Activated naive CD4-positive, alpha-beta T cell treated with anti-CD3 and anti-CD28 coated beads for 36 hours (primary cell): ENCODE measurements around the gene ABCC11. TPM values are rescaled to one million over a fixed set of nuclear protein-coding genes. Genes with fewer than 3 reads are reported as not detected.

Experiments used
- CTCF ChIA-PET: fragments of 350-600 bp; sonication (Branson Sonifier 250); formaldehyde crosslinking; loops from one replicate; lab custom pipeline; 2021; ENCODE audit warnings: antibody characterized with exemption; lab: Charles Lee
- DNase-seq: peaks from one replicate; pipeline ENCODE4 v3.0.0-alpha.2; 2020
- H3K27ac Mint-ChIP-seq: one replicate; pipeline ENCODE4 v1.8.0; 2021; ENCODE audit warnings: mild to moderate bottlenecking, mixed read lengths
- H3K27me3 Mint-ChIP-seq: one replicate; pipeline ENCODE4 v1.8.0; 2021; ENCODE audit warnings: low read depth, mixed read lengths
- H3K36me3 Mint-ChIP-seq: one replicate; pipeline ENCODE4 v1.8.0; 2021; ENCODE audit warnings: low read depth, mixed read lengths
- H3K4me1 Mint-ChIP-seq: one replicate; pipeline ENCODE4 v1.8.0; 2021; ENCODE audit warnings: low read depth, mixed read lengths
- H3K4me3 Mint-ChIP-seq: one replicate; pipeline ENCODE4 v1.8.0; 2021; ENCODE audit warnings: mild to moderate bottlenecking, moderate library complexity, mixed read lengths
- H3K9me3 Mint-ChIP-seq: one replicate; pipeline ENCODE4 v1.8.0; 2021; ENCODE audit warnings: mixed read lengths
- intact Hi-C: fragments of 100-400 bp; cut with micrococcal nuclease; formaldehyde crosslinking; loops from one replicate; pipeline ENCODE4 v1.15.1; 2023
- total RNA-seq, 2 experiments: library from RNA; stranded (reverse); gene quantifications; one replicate each; pipeline ENCODE4 v1.2.3, GENCODE V29; 2021

ABCC11 gene
- total RNA-seq, 2 experiments from 2014 or later: 0.15 to 0.24 TPM

DNA sequence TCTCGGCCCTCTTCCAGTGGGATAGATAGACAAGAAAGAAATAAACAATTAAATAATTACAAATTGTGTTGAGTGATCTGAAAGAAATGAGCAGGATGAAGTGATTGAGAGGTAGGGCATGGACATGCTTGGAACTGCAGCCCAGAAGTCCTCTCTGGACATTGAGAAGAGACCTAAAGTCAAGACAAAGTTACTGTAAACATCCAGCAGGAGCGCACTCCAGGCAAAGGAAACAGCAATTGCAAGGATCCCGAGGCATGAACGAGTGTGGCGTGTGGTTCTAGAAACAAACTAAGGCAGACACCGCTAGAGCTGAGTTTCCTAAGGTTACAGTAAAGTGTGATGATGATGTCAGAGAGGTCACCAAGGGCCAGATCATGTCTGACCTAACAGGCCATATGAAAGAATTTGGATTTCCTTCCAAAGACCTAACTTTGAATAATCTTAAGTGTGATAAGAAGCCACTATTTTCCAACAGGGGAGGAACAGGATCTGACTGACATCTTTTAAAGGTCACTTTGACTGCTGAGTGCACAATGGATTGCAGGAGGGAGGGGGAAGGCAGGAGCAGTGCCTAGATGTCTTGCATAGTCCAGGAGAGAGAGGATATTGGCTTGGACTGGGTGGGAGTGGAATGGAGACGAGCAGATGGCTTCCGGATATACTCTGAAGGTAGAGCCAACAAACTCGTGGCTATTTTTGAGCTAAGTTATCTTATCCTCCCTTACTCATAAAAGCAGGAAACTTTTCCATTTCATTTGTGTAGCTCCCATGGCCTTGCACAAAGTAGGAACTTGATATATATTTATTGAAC is 110.6 kb downstream of the ABCC11 start:
- intact Hi-C loops: no loop called here
- Mint-ChIP-seq H3K4me3 (no peak overlapping the region), H3K9me3 (no peaks in the 10 kb centered on the region), H3K36me3 (no peaks in the 10 kb centered on the region), H3K27ac (no peak overlapping the region), H3K4me1 (no peaks in the 10 kb centered on the region), H3K27me3 (peaks cover 10% of the 10 kb centered on the region)
- no peak for DNase-seq
- CTCF ChIA-PET: interaction anchor here (1.0 kb wide), 1 partner anchor 28 kb away, joined by 4 read pairs; no protein-coding TSS in a partner anchor

DNA sequence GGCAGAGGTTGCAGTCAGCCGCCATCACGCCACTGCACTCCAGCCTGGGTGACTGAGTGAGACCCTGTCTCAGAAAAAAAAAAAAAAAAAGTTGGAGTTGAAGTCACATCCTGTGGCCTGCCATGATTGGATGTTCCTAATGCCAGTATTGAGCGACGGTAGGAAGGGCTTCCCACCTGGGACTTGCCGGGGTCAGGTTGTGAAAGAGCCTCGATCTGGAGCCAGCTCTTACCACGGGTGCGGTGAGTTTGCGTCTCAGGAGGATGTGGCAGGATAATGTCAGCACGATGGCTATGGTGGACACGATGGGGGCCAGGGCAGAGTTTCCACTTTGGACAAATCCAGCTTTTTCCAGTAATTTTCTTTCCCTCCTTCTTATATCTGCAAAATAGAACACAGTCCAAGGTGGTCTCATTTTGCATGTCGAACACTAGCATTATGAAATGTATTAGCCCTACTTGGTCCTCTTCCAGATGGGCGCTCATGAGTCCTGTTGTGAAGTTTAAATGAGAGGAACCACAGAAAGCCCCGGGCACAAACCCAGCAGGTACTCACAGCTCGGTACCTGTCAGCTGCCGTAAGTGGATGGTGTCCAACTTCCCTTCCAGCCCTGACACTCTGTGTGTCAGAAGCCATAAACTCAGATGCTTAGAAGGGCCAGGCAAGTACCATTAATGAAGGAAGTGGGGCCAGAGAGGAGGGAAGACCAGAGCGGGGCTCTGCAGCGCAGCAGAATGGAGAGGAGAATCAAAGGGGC is 113.7 kb downstream of the ABCC11 start:
- intact Hi-C loops: no loop called here
- Mint-ChIP-seq H3K27ac (no peak overlapping the region), H3K9me3 (no peaks in the 10 kb centered on the region), H3K27me3 (peaks cover 11% of the 10 kb centered on the region), H3K4me1 (no peaks in the 10 kb centered on the region), H3K4me3 (no peak overlapping the region), H3K36me3 (no peaks in the 10 kb centered on the region)
- CTCF ChIA-PET: no interaction called here
- DNase-seq: no peak

DNA sequence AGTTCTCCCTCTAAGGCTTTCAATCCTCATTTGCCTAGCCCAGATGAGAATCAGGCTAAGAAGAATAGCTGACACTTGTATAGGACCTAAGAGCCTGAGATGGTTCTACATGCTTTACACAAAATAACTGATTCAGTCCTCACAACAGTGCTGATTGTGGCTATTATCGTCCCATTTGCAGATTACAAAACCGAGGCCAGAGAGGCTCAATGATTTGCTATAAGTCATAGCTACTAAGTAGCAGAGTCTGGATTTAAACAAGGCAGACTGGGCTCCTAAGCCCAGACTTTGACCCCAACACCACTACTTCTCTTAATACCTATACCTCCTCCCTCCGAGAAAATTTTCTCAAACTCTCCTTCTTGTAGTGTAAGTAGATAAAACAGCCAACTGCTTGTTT is 114.6 kb downstream of the ABCC11 start:
- CTCF ChIA-PET: no interaction called here
- Mint-ChIP-seq H3K4me1 (no peaks in the 10 kb centered on the region), H3K4me3 (no peak overlapping the region), H3K27me3 (peaks cover 11% of the 10 kb centered on the region), H3K36me3 (no peaks in the 10 kb centered on the region), H3K9me3 (no peaks in the 10 kb centered on the region), H3K27ac (no peak overlapping the region)
- DNase-seq: no peak
- intact Hi-C loops: no loop called here

DNA sequence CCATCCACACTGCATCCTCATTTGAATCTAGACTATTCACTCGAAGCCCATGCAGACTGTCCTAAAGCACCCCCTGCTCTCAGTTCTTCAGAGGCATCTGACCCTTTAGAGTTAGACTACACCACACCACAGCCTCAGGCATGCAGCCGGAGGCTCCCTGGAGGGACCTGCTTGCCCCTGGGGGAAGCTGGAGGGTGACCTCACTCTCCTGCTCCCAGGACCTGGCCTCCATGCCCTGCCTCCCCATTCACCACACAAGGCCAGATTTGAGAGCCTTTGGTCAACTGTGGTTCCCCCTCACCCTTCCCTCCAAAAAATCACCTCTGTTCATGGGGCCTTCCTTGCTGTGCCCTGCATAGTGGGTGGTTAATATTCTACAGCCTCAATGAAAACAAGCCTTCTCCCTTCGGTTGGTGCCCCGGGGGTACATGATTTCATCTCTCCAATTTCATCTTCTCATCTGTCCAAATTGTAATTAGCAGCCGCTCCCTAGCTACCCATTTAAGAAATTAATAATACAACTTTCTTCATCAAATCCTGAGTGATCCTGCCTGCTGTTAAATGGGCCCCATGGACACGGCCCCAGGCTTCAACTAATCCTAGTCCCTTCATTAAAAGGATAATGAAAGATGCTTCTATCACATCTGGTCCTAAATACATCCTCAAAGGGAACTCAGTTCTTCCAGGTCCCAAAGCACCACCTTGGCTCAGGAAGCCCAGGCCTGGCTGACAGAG is 116.0 kb downstream of the ABCC11 start:
- intact Hi-C loops: no loop called here
- H3K27me3 Mint-ChIP-seq: peaks cover 11% of the 10 kb centered on the region
- no peaks in the 10 kb centered on the region for H3K9me3 Mint-ChIP-seq
- H3K4me3 Mint-ChIP-seq: no peak overlapping the region
- no peak for DNase-seq
- H3K36me3 Mint-ChIP-seq: no peaks in the 10 kb centered on the region
- peaks cover 3% of the 10 kb centered on the region for H3K4me1 Mint-ChIP-seq
- CTCF ChIA-PET: no interaction called here
- H3K27ac Mint-ChIP-seq: no peak overlapping the region

DNA sequence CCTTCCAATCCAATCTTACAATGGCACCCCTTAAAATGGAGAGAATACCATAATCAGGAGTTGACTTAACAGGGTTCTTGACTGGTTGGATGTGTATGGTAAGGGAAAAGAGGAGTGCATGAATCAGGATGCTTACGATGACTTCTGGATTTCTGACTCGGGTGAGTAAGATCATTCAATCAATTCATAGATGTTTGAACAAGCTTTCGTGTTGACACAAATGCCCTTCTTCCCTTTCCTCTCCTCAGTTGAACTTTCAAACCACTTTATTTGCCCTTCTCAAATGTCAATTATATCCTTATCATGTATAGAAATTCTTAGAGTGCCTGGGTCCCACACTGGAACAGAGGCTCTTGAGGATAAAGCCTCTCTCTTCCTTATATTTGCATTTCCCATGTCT is 117.4 kb downstream of the ABCC11 start:
- peaks cover 15% of the 10 kb centered on the region for H3K27me3 Mint-ChIP-seq
- CTCF ChIA-PET: interaction anchor here (0.6 kb wide), 1 partner anchor 10 kb away, joined by 3 read pairs; no protein-coding TSS in a partner anchor
- DNase-seq: no peak
- peaks cover 3% of the 10 kb centered on the region for H3K4me1 Mint-ChIP-seq
- H3K4me3 Mint-ChIP-seq: no peak overlapping the region
- H3K27ac Mint-ChIP-seq: no peak overlapping the region
- H3K9me3 Mint-ChIP-seq: no peaks in the 10 kb centered on the region
- no peaks in the 10 kb centered on the region for H3K36me3 Mint-ChIP-seq
- intact Hi-C loops: loop anchor here (10.0 kb wide), 1 partner anchor 555 kb away; no protein-coding TSS in a partner anchor

DNA sequence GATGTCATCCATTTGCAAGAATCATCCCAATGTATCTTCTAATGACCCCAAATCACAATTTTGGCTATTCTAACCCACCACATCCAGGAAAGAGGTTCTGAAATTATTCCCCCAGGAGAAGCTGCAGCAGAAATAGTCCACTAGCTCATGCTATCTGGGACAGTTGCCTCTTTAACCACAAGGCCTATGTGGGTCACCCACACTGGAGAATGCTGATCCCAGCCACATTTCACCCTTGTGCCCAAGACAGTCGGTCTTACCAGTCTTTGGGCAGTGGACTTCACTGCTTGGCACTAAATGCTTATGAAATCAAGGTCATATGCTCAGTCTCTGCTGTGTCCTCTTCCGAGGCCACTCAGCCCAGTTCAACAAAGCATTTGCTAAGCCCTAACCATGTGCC is 118.6 kb downstream of the ABCC11 start:
- no peak overlapping the region for H3K4me3 Mint-ChIP-seq
- H3K36me3 Mint-ChIP-seq: no peaks in the 10 kb centered on the region
- intact Hi-C loops: loop anchor here (10.0 kb wide), 1 partner anchor 554 kb away; no protein-coding TSS in a partner anchor
- H3K27ac Mint-ChIP-seq: no peak overlapping the region
- H3K4me1 Mint-ChIP-seq: peaks cover 3% of the 10 kb centered on the region
- CTCF ChIA-PET: no interaction called here
- DNase-seq: no peak
- no peaks in the 10 kb centered on the region for H3K9me3 Mint-ChIP-seq
- peaks cover 19% of the 10 kb centered on the region for H3K27me3 Mint-ChIP-seq

DNA sequence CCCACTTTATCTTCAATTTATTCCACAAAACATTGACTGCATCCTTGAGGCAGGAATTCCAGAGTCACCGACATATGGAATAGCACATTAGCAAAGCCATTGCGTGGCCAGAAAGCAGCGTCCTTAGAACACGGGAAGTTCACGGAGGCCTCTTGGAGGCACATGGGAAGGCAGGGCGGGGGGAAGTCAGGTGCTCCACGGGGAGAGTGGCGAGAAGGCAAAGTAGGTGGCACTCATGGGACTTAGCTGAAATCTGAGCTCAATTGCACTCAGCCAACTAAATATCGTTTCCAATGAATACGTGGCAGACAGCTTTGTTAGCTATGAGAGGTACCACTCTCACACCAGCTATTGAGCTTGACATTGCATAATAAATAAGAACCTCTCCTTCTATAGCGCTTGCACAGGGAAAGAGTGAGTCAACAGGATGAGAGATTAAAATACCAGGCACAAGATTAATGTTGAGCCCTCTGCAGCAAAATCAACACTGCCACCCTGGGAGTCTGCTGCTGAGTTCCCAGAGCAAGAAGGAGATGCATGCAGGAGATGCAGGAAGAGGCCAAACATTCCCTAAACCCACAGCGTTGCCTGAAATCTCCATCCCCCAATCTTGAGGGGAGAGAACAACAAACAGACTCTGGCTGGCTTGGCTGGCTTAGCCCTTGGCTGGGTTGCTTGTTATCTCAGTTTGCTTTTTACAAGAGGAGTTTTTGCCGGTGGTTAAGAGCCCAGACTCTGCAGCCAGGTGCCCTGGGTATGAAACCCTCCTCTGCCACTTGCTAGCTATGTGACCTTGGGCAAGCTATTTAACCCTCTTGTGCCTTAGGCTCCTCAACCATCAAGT is 120.3 kb downstream of the ABCC11 start:
- CTCF ChIA-PET: interaction anchor here (0.8 kb wide), 1 partner anchor 31 kb away, joined by 3 read pairs; no protein-coding TSS in a partner anchor
- H3K4me1 Mint-ChIP-seq: peaks cover 15% of the 10 kb centered on the region
- intact Hi-C loops: loop anchor here (10.0 kb wide), 1 partner anchor 552 kb away; no protein-coding TSS in a partner anchor

DNA sequence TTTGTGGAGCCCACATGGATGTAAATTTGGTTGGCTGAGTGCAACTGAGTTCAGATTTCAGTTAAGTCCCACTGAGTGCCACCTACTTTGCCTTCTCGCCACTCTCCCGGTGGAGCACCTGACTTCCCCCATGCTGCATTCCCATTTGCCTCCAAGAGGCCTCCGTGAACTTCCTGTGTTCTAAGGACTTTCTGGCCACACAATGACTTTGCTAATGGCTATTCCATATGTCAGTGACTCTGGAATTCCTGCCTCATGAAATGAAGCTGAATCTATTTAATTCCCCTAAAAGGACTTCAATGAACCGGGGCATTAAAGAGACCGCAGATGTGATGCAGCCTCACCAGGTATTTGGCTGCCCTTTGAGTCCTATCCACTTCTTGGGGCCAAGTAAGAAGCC is 121.5 kb downstream of the ABCC11 start:
- Mint-ChIP-seq H3K4me3 (no peak overlapping the region), H3K27ac (no peak overlapping the region), H3K9me3 (no peaks in the 10 kb centered on the region), H3K36me3 (no peaks in the 10 kb centered on the region), H3K4me1 (peaks cover 15% of the 10 kb centered on the region), H3K27me3 (peaks cover 13% of the 10 kb centered on the region)
- no peak for DNase-seq
- intact Hi-C loops: loop anchor here (10.0 kb wide), 1 partner anchor 551 kb away; no protein-coding TSS in a partner anchor
- CTCF ChIA-PET: interaction anchor here (0.5 to 0.8 kb wide), 2 partner anchors 32 to 362 kb away, joined by 3 read pairs; no protein-coding TSS in a partner anchor

More for the DNA sequence above, 120.3 kb downstream of the ABCC11 start:
- Mint-ChIP-seq H3K4me3 (no peak overlapping the region), H3K36me3 (no peaks in the 10 kb centered on the region), H3K9me3 (no peaks in the 10 kb centered on the region), H3K27ac (no peak overlapping the region), H3K27me3 (peaks cover 21% of the 10 kb centered on the region)
- DNase-seq: peak; percentile 10

DNA sequence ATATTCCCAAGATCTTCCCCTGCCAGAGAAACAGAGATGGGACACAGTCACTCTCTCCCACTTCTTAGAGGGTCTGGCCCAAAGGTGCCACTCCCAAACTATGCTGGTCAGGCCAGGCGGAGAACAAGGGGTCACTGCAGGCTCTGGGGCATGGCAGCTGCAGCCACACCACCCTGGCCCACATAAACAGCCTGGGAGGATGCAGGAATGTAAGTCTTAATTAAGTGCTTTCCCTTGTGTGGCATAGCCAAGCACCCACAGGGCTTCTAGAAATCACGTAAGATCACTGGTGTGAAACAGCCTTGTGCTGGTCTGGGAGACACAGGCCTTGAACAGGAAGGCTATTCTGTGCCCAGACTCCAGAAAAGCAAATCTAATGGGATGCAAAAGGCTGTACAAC is 123.1 kb downstream of the ABCC11 start:
- peaks cover 13% of the 10 kb centered on the region for H3K27me3 Mint-ChIP-seq
- intact Hi-C loops: loop anchor here (10.0 kb wide), 1 partner anchor 549 kb away; no protein-coding TSS in a partner anchor
- no peaks in the 10 kb centered on the region for H3K9me3 Mint-ChIP-seq
- peaks cover 15% of the 10 kb centered on the region for H3K4me1 Mint-ChIP-seq
- no peak overlapping the region for H3K4me3 Mint-ChIP-seq
- H3K27ac Mint-ChIP-seq: no peak overlapping the region
- H3K36me3 Mint-ChIP-seq: no peaks in the 10 kb centered on the region
- CTCF ChIA-PET: interaction anchor here (0.7 to 1.3 kb wide), 2 partner anchors 31 to 33 kb away, joined by 3 to 7 read pairs; partner anchors contain the start of gene ABCC12
- no peak for DNase-seq

DNA sequence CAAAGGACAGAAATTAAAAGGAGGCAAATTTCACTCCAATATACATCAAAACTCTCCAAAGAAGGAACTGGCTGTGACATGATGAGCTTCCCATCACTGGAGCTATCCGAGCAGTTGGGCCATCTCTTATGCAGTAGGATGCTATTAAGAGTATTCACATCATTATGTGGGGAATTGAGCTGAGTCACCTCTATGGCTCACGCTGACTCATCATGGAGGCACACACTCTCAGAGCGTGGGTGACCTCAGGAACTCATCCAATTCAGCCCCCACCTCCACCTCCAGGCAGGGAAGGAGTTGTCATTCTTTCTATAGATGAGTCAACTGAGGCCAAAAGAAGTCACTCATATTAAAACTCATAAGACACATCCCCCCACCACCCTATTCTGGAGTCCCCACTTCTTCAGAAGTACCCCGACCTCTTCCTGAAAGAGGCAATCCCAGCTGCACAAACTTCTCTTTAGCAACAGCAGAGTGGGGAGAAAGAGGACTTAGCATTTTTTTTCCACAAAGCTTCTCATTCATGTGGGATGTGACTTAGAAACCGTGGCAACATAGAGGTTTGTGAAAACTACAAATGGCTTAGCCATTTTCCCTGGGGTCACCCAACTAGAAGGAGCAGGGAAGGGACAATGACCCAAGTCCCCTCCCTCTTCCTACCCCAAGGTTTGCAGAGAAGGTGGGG is 124.1 kb downstream of the ABCC11 start:
- Mint-ChIP-seq H3K27me3 (peaks cover 13% of the 10 kb centered on the region), H3K27ac (no peak overlapping the region), H3K4me1 (peaks cover 15% of the 10 kb centered on the region), H3K4me3 (no peak overlapping the region), H3K36me3 (no peaks in the 10 kb centered on the region), H3K9me3 (no peaks in the 10 kb centered on the region)
- DNase-seq: peak; percentile 74
- CTCF ChIA-PET: interaction anchor here (0.7 to 1.3 kb wide), 5 partner anchors 9 to 1239 kb away, joined by 3 to 7 read pairs (median 3); no protein-coding TSS in a partner anchor
- intact Hi-C loops: loop anchor here (1.0 to 10.0 kb wide), 3 partner anchors 35 to 548 kb away; no protein-coding TSS in a partner anchor
